Kidney epithelial cell (primary cell): ENCODE measurements around the gene LIPE. TPM values are rescaled to one million over a fixed set of nuclear protein-coding genes. Genes with fewer than 3 reads are reported as not detected.

Experiments
- DNase-seq: peaks from one replicate; pipeline ENCODE4 v3.0.0-alpha.2; 2010; ENCODE audit warnings: low read depth
- H3K27me3 ChIP-seq: 2 replicates; pipeline ENCODE4 v1.6.0; 2011; ENCODE audit warnings: low read length; ENCODE audit not compliant: control insufficient read depth, insufficient read depth
- H3K36me3 ChIP-seq: 2 replicates; pipeline ENCODE4 v1.5.1; 2011; ENCODE audit warnings: low read length; ENCODE audit not compliant: control insufficient read depth, insufficient read depth
- H3K4me3 ChIP-seq: 2 replicates; pipeline ENCODE4 v1.5.1; 2011; ENCODE audit warnings: low read depth, mild to moderate bottlenecking, control low read depth, low read length
- total RNA-seq: library from RNA; depleted of rRNA; stranded (reverse); fragments of >200 nt; gene quantifications from 2 replicates; pipeline ENCODE4 v1.2.3, GENCODE V29; 2015
- TF ChIP-seq, protein P1 (sequence below): IDR thresholded peaks from 2 replicates; pipeline ENCODE4 v1.5.1; 2011; ENCODE audit warnings: mild to moderate bottlenecking, moderate library complexity, low read length, control low read depth, inconsistent platforms; ENCODE audit not compliant: insufficient read depth, poor library complexity, severe bottlenecking

LIPE gene, protein sequence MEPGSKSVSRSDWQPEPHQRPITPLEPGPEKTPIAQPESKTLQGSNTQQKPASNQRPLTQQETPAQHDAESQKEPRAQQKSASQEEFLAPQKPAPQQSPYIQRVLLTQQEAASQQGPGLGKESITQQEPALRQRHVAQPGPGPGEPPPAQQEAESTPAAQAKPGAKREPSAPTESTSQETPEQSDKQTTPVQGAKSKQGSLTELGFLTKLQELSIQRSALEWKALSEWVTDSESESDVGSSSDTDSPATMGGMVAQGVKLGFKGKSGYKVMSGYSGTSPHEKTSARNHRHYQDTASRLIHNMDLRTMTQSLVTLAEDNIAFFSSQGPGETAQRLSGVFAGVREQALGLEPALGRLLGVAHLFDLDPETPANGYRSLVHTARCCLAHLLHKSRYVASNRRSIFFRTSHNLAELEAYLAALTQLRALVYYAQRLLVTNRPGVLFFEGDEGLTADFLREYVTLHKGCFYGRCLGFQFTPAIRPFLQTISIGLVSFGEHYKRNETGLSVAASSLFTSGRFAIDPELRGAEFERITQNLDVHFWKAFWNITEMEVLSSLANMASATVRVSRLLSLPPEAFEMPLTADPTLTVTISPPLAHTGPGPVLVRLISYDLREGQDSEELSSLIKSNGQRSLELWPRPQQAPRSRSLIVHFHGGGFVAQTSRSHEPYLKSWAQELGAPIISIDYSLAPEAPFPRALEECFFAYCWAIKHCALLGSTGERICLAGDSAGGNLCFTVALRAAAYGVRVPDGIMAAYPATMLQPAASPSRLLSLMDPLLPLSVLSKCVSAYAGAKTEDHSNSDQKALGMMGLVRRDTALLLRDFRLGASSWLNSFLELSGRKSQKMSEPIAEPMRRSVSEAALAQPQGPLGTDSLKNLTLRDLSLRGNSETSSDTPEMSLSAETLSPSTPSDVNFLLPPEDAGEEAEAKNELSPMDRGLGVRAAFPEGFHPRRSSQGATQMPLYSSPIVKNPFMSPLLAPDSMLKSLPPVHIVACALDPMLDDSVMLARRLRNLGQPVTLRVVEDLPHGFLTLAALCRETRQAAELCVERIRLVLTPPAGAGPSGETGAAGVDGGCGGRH
- 3.7 and 7.5 TPM in 2 replicates for total RNA-seq

DNA sequence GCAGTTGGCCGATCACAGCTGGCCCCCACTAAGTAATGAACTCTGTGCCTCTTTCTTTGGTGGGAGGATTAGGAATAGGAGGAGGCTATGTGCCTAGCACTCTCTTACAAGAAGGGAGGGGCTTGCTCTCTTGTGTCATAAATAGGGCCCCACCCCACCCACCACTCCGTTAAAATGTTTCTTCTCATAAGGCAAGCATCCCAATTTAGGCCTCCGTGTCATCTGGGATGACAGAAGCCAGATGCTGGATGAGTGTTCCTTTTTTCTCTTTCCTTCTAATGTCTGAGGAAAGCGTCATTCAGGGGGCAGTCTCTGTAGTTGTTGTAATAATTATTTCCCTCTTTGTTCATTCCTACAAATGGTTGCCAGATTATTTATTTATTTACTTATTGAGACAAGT is at the start of gene LIPE:
TSS of gene LIPE (minus strand) at position 76 of the 400 bp plus-strand sequence. CDS start 239 bp downstream, outside the sequence.
- DNase-seq, result no peak
- H3K4me3 ChIP-seq, result no peak within 1 kb of the TSS
- TF ChIP-seq, protein P1, sequence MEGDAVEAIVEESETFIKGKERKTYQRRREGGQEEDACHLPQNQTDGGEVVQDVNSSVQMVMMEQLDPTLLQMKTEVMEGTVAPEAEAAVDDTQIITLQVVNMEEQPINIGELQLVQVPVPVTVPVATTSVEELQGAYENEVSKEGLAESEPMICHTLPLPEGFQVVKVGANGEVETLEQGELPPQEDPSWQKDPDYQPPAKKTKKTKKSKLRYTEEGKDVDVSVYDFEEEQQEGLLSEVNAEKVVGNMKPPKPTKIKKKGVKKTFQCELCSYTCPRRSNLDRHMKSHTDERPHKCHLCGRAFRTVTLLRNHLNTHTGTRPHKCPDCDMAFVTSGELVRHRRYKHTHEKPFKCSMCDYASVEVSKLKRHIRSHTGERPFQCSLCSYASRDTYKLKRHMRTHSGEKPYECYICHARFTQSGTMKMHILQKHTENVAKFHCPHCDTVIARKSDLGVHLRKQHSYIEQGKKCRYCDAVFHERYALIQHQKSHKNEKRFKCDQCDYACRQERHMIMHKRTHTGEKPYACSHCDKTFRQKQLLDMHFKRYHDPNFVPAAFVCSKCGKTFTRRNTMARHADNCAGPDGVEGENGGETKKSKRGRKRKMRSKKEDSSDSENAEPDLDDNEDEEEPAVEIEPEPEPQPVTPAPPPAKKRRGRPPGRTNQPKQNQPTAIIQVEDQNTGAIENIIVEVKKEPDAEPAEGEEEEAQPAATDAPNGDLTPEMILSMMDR, result no peak

DNA sequence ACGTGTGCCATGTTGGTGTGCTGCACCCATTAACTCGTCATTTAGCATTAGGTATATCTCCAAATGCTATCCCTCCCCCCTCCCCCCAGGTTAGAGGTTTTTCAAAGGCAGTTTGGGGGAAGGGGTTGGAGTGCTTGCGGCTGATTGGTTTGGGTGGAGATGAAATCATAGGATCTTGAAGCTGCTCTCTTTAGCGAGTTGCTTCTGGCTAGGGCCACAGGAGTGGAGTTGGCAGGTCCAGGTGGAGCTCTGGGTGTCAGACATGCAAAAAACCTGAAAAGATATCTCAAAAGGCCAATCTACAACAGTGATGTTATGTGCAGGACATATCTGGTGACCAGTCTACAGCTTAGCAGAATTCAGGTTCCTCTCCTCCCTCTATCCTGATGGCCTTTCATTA is 48.2 kb upstream of the LIPE start:
- Histone ChIP-seq H3K36me3 (no peaks in the 10 kb centered on the region), H3K4me3 (no peak overlapping the region), H3K27me3 (no peaks in the 10 kb centered on the region)
- TF ChIP-seq, protein P1, result no peak
- no peak for DNase-seq

More for the DNA sequence above, at the start of gene LIPE:
- Histone ChIP-seq H3K27me3 (peaks cover 15% of the 10 kb centered on the region), H3K36me3 (no peaks in the 10 kb centered on the region)

DNA sequence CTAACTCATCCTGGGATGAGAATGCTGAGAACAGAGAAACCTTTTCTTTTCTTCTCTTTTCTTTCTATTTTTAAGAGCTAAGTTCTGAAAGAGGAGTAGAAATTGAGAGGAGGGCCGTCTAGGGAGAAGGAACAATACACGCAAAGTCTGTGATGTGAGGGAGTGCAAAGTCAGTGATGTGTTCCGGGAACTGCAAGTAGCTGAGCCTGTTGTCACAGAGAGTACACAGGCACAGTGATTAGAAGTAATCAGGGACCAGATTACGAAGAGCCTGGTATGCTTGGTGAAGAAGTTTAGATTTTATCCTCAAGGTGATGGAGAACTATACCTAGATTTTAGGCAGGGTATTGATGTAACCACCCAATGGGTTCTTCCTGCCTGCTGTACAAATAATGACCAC is 47.6 kb upstream of the LIPE start:
- Histone ChIP-seq H3K4me3 (no peak overlapping the region), H3K36me3 (no peaks in the 10 kb centered on the region), H3K27me3 (no peaks in the 10 kb centered on the region)
- TF ChIP-seq, protein P1, result no peak
- no peak for DNase-seq

DNA sequence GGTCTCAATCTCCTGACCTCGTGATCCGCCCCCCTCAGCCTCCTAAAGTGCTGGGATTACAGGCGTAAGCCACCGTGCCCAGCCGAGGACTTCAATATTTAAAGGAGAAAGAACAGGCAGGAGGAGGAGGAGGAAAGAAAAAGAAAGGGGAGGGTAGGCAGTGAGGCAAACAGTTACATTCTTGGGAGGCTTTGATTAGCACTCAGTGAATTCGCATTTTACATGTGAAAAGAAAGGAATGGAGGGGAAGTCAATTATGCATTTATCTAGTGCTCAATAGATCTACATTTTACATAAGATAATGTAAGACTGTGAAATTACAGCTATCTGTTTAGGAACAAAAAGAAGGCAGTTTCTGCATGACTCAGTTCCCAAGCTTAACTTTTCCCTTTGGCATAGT is 46.5 kb upstream of the LIPE start:
- TF ChIP-seq, protein P1, result no peak
- Histone ChIP-seq H3K27me3 (no peaks in the 10 kb centered on the region), H3K36me3 (no peaks in the 10 kb centered on the region), H3K4me3 (no peak overlapping the region)
- DNase-seq, result no peak

DNA sequence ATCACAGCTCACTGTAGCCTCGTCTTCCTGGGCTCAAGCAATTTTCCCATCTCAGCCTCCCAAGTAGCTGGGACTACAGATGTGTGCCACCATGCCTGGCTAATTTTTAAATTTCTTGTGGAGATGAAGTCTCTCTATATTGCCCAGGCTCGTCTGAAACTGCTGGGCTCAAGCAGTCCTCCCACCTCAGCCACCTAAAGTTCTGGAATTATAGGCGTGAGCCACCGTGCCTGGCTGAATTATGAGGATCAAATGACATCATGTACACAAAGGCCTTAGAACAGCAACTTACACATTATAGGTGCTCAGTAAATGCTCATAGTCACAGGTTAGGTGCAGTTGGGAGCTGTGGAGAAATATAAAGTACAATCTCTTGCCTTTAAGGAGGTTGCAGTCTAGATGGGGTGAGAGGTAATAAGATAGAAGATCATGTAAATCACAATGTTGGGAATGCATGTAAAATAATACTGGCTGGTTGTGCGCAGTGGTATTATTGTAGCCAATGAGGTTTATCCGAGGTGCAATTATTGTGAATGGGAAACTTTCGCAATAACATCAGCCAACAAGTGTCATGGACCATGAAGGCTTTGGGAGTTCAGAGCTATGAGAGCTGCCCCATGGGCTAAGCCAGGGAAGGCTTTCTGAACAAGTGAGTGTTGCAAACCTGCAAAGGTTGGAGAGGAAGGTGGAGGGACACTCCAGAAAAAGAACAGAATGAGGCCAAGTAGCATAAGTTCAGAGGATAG is 45.4 kb upstream of the LIPE start:
- DNase-seq, result no peak
- Histone ChIP-seq H3K4me3 (no peak overlapping the region), H3K36me3 (no peaks in the 10 kb centered on the region), H3K27me3 (no peaks in the 10 kb centered on the region)
- TF ChIP-seq, protein P1, result no peak
